ENCODE measurements around the gene PER1. TPM values are rescaled to one million over a fixed set of nuclear protein-coding genes. Genes with fewer than 3 reads are reported as not detected.

PER1 gene
- total and polyA plus RNA-seq, 9 of the 15 experiments (the other 6 are each of a cell fraction or from before 2014, with no cell fraction given) = 0.13 to 26.0 (median 3.4) TPM

DNA sequence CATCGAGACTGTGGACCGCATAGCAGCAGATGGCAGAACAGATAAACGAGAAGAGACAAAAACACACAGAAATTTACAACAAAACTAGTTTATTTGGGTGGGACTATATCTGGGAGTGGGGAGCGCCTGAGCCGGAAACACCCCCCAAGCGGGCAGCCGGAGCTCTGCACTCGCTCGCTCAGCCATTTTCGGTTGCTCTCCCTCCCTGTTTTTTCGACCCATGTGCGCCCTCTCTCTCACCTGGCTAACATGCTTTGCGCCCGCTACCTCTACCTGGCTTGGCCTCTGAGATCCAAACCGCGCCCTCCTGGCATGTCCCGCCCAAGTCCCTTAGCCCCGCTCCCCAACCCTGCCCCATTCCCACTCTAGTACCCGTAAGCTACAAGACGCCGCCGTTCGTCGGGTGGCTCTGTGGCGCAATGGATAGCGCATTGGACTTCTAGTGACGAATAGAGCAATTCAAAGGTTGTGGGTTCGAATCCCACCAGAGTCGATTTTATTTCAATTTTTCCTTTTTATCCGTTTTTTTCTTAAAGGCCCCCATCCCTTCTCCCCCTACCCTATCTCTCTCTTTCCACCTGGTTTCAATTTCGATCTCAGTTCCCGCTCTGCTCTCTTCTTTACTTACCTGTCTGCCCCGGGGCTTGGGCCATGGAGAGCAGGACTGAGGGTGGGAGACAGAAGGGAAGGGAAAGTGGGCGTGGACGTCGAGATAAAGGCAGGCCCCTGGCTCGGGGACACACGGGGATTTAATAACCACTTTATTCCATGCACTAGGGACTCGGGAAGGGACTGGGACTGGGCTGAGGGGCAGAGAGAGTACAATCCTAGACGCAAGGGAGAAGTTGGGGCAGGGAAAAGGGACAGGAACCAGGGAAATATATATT is 31.4 kb downstream of the PER1 start (continued):
- TF ChIP-seq SMARCE1 (IDR thresholded peaks at IDR 0.05) (no peak), ZNF146 (CRISPR knock-in tag; IDR thresholded peaks at IDR 0.05; ENCODE audit: unreplicated experiment) (no peak), HMG20A (CRISPR knock-in tag; conservative IDR thresholded peaks at IDR 0.05) (0 out of 2 replicates have a peak, but pooled peaks have one; percentile 33), SRSF7 (optimal IDR thresholded peaks at IDR 0.05; ENCODE audit: low read depth, low read length) (no peak), HDAC2 (IDR thresholded peaks at IDR 0.05) (0 out of 2 replicates have a peak, but pooled peaks have one; percentile 18), U2AF1 (optimal IDR thresholded peaks at IDR 0.05; ENCODE audit: low read depth, low read length) (no peak), MTA1 (IDR thresholded peaks at IDR 0.05; ENCODE audit: borderline replicate concordance) (0 out of 2 replicates have a peak, but pooled peaks have one; percentile 10), PHF8 (IDR thresholded peaks at IDR 0.05; ENCODE audit: borderline replicate concordance, low read length) (peak; percentile 31; the same call in 1 of the 2 replicates), SMARCA5 (IDR thresholded peaks at IDR 0.05) (peak; percentile 24; the same call in 1 of the 2 replicates), TBP (optimal IDR thresholded peaks at IDR 0.05; ENCODE audit: low read depth, low read length) (peak; percentile 98), EP400 (IDR thresholded peaks at IDR 0.05) (peak; percentile 66; the same call in 1 of the 2 replicates), SUPT5H (IDR thresholded peaks at IDR 0.05) (peak; percentile 50), CREM (IDR thresholded peaks at IDR 0.05; ENCODE audit: low read depth) (peak; percentile 70), ZNF175 (CRISPR knock-in tag; IDR thresholded peaks at IDR 0.05; ENCODE audit: low read depth) (no peak), FOXP1 (CRISPR knock-in tag; IDR thresholded peaks at IDR 0.05) (peak; percentile 19; the same call in 1 of the 2 replicates), RB1 (IDR thresholded peaks at IDR 0.05; ENCODE audit: low read depth) (0 out of 2 replicates have a peak, but pooled peaks have one; percentile 11), CEBPB (tag; IDR thresholded peaks at IDR 0.05) (peak; percentile 44; the same call in 1 of the 2 replicates), ZBTB17 (CRISPR knock-in tag; IDR thresholded peaks at IDR 0.05) (no peak)
- TF ChIP-seq, protein P1, sequence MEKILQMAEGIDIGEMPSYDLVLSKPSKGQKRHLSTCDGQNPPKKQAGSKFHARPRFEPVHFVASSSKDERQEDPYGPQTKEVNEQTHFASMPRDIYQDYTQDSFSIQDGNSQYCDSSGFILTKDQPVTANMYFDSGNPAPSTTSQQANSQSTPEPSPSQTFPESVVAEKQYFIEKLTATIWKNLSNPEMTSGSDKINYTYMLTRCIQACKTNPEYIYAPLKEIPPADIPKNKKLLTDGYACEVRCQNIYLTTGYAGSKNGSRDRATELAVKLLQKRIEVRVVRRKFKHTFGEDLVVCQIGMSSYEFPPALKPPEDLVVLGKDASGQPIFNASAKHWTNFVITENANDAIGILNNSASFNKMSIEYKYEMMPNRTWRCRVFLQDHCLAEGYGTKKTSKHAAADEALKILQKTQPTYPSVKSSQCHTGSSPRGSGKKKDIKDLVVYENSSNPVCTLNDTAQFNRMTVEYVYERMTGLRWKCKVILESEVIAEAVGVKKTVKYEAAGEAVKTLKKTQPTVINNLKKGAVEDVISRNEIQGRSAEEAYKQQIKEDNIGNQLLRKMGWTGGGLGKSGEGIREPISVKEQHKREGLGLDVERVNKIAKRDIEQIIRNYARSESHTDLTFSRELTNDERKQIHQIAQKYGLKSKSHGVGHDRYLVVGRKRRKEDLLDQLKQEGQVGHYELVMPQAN (IDR thresholded peaks at IDR 0.05; ENCODE audit: borderline replicate concordance) = peak; percentile 39; the same call in 1 of the 2 replicates
- TF ChIP-seq, protein P2, sequence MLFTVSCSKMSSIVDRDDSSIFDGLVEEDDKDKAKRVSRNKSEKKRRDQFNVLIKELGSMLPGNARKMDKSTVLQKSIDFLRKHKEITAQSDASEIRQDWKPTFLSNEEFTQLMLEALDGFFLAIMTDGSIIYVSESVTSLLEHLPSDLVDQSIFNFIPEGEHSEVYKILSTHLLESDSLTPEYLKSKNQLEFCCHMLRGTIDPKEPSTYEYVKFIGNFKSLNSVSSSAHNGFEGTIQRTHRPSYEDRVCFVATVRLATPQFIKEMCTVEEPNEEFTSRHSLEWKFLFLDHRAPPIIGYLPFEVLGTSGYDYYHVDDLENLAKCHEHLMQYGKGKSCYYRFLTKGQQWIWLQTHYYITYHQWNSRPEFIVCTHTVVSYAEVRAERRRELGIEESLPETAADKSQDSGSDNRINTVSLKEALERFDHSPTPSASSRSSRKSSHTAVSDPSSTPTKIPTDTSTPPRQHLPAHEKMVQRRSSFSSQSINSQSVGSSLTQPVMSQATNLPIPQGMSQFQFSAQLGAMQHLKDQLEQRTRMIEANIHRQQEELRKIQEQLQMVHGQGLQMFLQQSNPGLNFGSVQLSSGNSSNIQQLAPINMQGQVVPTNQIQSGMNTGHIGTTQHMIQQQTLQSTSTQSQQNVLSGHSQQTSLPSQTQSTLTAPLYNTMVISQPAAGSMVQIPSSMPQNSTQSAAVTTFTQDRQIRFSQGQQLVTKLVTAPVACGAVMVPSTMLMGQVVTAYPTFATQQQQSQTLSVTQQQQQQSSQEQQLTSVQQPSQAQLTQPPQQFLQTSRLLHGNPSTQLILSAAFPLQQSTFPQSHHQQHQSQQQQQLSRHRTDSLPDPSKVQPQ (CRISPR knock-in tag; IDR thresholded peaks at IDR 0.05; ENCODE audit: borderline replicate concordance) = no peak
- TF ChIP-seq, protein P3, sequence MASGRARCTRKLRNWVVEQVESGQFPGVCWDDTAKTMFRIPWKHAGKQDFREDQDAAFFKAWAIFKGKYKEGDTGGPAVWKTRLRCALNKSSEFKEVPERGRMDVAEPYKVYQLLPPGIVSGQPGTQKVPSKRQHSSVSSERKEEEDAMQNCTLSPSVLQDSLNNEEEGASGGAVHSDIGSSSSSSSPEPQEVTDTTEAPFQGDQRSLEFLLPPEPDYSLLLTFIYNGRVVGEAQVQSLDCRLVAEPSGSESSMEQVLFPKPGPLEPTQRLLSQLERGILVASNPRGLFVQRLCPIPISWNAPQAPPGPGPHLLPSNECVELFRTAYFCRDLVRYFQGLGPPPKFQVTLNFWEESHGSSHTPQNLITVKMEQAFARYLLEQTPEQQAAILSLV (tag; IDR thresholded peaks at IDR 0.05) = no peak
- TF ChIP-seq, protein P4, sequence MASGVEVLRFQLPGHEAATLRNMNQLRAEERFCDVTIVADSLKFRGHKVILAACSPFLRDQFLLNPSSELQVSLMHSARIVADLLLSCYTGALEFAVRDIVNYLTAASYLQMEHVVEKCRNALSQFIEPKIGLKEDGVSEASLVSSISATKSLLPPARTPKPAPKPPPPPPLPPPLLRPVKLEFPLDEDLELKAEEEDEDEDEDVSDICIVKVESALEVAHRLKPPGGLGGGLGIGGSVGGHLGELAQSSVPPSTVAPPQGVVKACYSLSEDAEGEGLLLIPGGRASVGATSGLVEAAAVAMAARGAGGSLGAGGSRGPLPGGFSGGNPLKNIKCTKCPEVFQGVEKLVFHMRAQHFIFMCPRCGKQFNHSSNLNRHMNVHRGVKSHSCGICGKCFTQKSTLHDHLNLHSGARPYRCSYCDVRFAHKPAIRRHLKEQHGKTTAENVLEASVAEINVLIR (CRISPR knock-in tag; IDR thresholded peaks at IDR 0.05) = no peak

Measured in K562 (cell line).